Ectodermal cell (in vitro differentiated cells): ENCODE measurements around the gene NPIPA5.
"Not testable (repeated sequence)": the region's sequence is repeated elsewhere in the genome, so short reads cannot be mapped to it uniquely, and the experiment has no call there.

ENCODE experiments used
- H3K27ac ChIP-seq: 2 replicates; pipeline ENCODE4 v1.7.0; 2013; ENCODE audit warnings: mild to moderate bottlenecking, low read depth, low read length; ENCODE audit not compliant: insufficient read depth, poor library complexity, severe bottlenecking
- H3K27me3 ChIP-seq: 2 replicates; pipeline ENCODE4 v1.7.0; 2013; ENCODE audit warnings: mild to moderate bottlenecking, low read length; ENCODE audit not compliant: insufficient read depth, control insufficient read depth, poor library complexity, severe bottlenecking
- H3K36me3 ChIP-seq: one replicate; pipeline ENCODE4 v1.7.0; 2013; ENCODE audit warnings: low read length; ENCODE audit not compliant: control insufficient read depth, insufficient read depth
- H3K4me1 ChIP-seq: one replicate; pipeline ENCODE4 v1.7.0; 2013; ENCODE audit warnings: low read length; ENCODE audit not compliant: control insufficient read depth, insufficient read depth
- H3K4me3 ChIP-seq: 2 replicates; pipeline ENCODE4 v1.7.0; 2013; ENCODE audit warnings: low read depth, low read length, control low read depth; ENCODE audit not compliant: insufficient read depth
- H3K9me3 ChIP-seq: 2 replicates; pipeline ENCODE4 v1.7.0; 2013; ENCODE audit warnings: mild to moderate bottlenecking, low read length, moderate library complexity; ENCODE audit not compliant: control insufficient read depth
- WGBS, 2 experiments: methylation state at CpG; one replicate each; pipeline ENCODE4 v1.1.7; 2013; ENCODE audit warnings: missing lambda C conversion rate in 2 of 2; 5-methylcytosine and 5-hydroxymethylcytosine counted together

The NPIPA5 gene

GRCh38 chr16:15338986-15339385 is 39.1 kb downstream of the NPIPA5 start:
- H3K36me3 ChIP-seq, H3K4me3 ChIP-seq, H3K27me3 ChIP-seq, H3K9me3 ChIP-seq, H3K27ac ChIP-seq, H3K4me1 ChIP-seq: not testable (repeated sequence)
- WGBS, 2 experiments = no CpG with 5 or more reads among the region's 5 CpGs

DNA sequence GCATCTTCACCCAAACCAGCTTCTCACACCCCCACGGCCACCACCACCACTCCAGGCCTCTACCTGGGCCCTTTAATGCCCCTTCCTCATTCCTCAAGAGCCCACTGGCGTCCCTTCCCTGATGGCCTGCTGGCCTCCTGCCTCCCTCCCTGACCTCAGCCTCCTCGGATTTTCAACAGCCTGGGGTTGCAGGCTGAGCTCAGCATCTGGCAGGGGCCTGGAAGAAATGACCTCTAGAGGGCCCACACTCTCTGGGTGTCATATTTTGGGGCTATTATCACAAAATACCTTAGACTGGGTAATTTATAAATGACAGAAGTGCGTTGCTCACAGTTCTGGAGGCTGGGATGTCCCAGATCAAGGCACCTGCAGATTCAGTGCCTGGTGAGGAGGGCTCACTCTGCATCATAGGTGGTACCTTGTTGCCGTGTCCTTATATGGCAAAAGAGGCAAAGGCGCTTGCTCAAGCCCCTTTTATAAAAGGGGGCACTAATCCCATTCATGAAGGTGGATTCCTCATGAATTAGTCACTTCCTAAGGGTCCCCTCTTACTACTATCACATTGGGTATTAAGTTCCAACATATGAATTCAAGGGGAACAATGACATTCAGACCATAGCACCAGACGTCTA is 40.0 kb downstream of the NPIPA5 start:
- H3K4me3 ChIP-seq, H3K4me1 ChIP-seq, H3K27me3 ChIP-seq, H3K36me3 ChIP-seq, H3K9me3 ChIP-seq, H3K27ac ChIP-seq: not testable (repeated sequence)
- WGBS, 2 experiments = 75% methylated on average over 1 of the region's 7 CpGs; no CpG with 5 or more reads in 1 of the 2 experiments

DNA sequence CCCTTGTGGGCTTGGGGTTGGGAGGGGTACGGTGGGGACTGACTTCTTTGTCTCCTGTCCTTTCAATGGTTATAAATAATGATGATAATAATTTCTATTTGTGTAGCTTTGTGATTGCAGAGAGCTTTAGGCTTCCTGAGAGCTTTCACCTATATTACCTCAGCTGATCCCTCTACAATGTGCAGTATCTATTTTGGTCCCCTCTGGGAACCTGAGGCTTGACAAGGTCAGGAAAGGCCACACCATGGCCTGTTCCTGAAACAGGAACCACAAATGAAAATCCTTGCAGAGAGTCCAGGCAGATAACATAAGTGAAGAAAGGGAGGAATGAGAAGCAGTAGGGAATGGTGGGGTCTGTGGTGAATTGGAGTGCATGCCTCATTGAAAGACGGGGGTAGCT is 42.5 kb downstream of the NPIPA5 start:
- H3K27ac ChIP-seq, H3K4me3 ChIP-seq, H3K9me3 ChIP-seq, H3K36me3 ChIP-seq, H3K27me3 ChIP-seq, H3K4me1 ChIP-seq: not testable (repeated sequence)
- WGBS, 2 experiments = no CpG with 5 or more reads among the region's 2 CpGs

- not testable (repeated sequence) for H3K27ac ChIP-seq, H3K4me1 ChIP-seq
- 94 to 100% methylated on average over 1 of the region's 5 CpGs for WGBS, 2 experiments
These were observed 44.1 kb downstream of the NPIPA5 start for GRCh38 chr16:15333969-15334368.

GRCh38 chr16:15330978-15331377 is 47.1 kb downstream of the NPIPA5 start:
- not testable (repeated sequence) for H3K27ac ChIP-seq, H3K9me3 ChIP-seq, H3K36me3 ChIP-seq, H3K4me1 ChIP-seq, H3K4me3 ChIP-seq, H3K27me3 ChIP-seq
- no CpG with 5 or more reads among the region's 2 CpGs for WGBS, 2 experiments

More at GRCh38 chr16:15333969-15334368, 44.1 kb downstream of the NPIPA5 start:
- not testable (repeated sequence) for H3K9me3 ChIP-seq, H3K4me3 ChIP-seq, H3K27me3 ChIP-seq, H3K36me3 ChIP-seq

GRCh38 chr16:15324954-15325353 is 53.1 kb downstream of the NPIPA5 start:
- not testable (repeated sequence) for H3K27ac ChIP-seq, H3K4me1 ChIP-seq, H3K36me3 ChIP-seq, H3K4me3 ChIP-seq, H3K9me3 ChIP-seq, H3K27me3 ChIP-seq
- WGBS, 2 experiments = no CpG with 5 or more reads among the region's 4 CpGs

DNA sequence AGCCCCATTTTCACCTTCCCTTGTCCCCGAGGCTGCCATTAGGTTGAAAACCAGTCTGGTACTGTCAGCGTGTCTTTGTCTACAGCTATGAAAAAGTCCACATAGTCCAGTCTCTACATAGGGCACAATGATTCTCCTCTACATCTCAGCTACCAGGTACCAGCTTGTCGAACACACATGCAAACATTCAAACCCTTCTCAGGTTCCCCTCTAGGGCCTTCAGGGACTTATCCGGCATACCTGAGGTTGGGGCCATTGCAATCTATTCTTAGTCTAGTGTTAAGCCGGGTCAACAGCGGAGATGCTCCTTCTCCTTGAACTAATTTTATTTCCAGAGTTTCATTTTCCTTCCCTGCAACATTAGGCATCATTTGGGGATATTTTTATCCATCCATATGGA is 54.7 kb downstream of the NPIPA5 start:
- not testable (repeated sequence) for H3K36me3 ChIP-seq, H3K9me3 ChIP-seq, H3K27me3 ChIP-seq, H3K27ac ChIP-seq, H3K4me3 ChIP-seq, H3K4me1 ChIP-seq
- no CpG with 5 or more reads among the region's 6 CpGs for WGBS, 2 experiments

DNA sequence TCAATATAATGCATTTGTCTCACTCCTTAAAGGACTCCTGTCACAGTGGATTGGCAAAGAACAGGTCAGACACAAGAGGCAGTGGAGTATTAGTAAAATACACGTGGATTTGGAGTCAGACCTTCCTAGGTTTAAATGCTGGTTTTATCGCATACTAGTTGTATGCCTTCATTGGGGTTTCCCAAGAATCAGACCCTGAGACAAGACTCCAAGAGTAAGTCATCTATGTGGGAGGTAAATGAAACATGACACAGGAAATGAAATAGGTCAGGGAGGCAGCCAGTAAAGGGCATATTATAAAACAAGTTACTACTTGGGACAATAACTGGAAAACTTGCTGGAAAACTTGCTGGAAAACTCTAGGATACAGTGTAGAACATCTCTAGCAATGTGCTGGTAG is 56.9 kb downstream of the NPIPA5 start:
- H3K27me3 ChIP-seq, H3K4me3 ChIP-seq, H3K36me3 ChIP-seq, H3K9me3 ChIP-seq, H3K4me1 ChIP-seq, H3K27ac ChIP-seq: not testable (repeated sequence)
- 83% methylated on average over 1 of the region's 2 CpGs; no CpG with 5 or more reads in 1 of the 2 experiments for WGBS, 2 experiments

GRCh38 chr16:15314562-15314961 is 63.5 kb downstream of the NPIPA5 start:
- H3K27me3 ChIP-seq, H3K36me3 ChIP-seq, H3K4me1 ChIP-seq, H3K9me3 ChIP-seq, H3K27ac ChIP-seq, H3K4me3 ChIP-seq: not testable (repeated sequence)
- WGBS, 2 experiments = 94 to 95% methylated on average over 1 of the region's 1 CpG
